Transverse colon (tissue), 4 donors: ENCODE data around the gene ZBTB7B. TPM values are rescaled to one million over a fixed set of nuclear protein-coding genes. Genes with fewer than 3 reads are reported as not detected.
A peak's percentile ranks its signal among the peaks of the same experiment; 100 is the strongest.

ENCODE experiments used
- DNase-seq: peaks from one replicate; pipeline ENCODE4 v3.0.0-alpha.2; 2019
- H3K27ac ChIP-seq, 4 donors: fragments of 200-600 bp; sonication (generic); 2 replicates each; pipeline ENCODE4 v1.5.1; 2016 to 2018; ENCODE audit warnings: inconsistent platforms in 4 of 4
- H3K27me3 ChIP-seq: fragments of 200-600 bp; sonication (generic); 2 replicates; pipeline ENCODE4 v1.5.1; 2017; ENCODE audit warnings: inconsistent platforms
- H3K36me3 ChIP-seq, 4 donors: fragments of 200-600 bp; sonication (generic); 2 replicates each; pipeline ENCODE4 v1.5.1; 2017 to 2019; ENCODE audit warnings: inconsistent platforms in 4 of 4
- H3K4me1 ChIP-seq, 4 donors: fragments of 200-600 bp; sonication (generic); 2 replicates each; pipeline ENCODE4 v1.5.1; 2017 to 2020; ENCODE audit warnings: inconsistent platforms in 4 of 4
- H3K4me3 ChIP-seq, 4 donors: fragments of 200-600 bp; sonication (generic); 1 replicate in 1 of 4; 2 replicates in 3 of 4; pipeline versions ENCODE4 v1.5.1 to v1.6.1; 2017 to 2019; ENCODE audit warnings: inconsistent platforms in 4 of 4
- H3K9me3 ChIP-seq, 2 donors: fragments of 200-600 bp; sonication (generic); 2 replicates each; pipeline ENCODE4 v1.5.1; 2017 to 2019; ENCODE audit warnings: inconsistent platforms in 2 of 2
- EP300 ChIP-seq: sonication (generic); formaldehyde crosslinking; IDR thresholded peaks from one replicate; pipeline ENCODE4 v1.6.1; 2017; ENCODE audit warnings: antibody characterized with exemption, low read depth
- POLR2A ChIP-seq: fragments of 450-650 bp; IDR thresholded peaks from one replicate; pipeline ENCODE4 v1.6.1; 2016; ENCODE audit warnings: antibody characterized with exemption, mild to moderate bottlenecking, moderate library complexity
- POLR2AphosphoS5 ChIP-seq, 3 donors: sonication (generic); formaldehyde crosslinking; IDR thresholded peaks; one replicate each; pipeline ENCODE4 v1.6.1; 2016; ENCODE audit warnings: antibody characterized with exemption in 3 of 3
- whole genome bisulfite sequencing, 2 donors: methylation state at CpG; one replicate each; pipeline ENCODE4 v1.1.5; 2018; ENCODE audit warnings: low coverage in 1 of 2; 5-methylcytosine and 5-hydroxymethylcytosine counted together
- in situ Hi-C, 4 donors: fragments of 200-750 bp; cut with MboI; loops; one replicate each; pipeline versions ENCODE4 v1.15.0 to v1.15.1; 2017; ENCODE audit warnings: low sequenced_read_pairs in 3 of 4, low pct_ligation_motif_present in 1 of 4, low pct_unique_long_range_greater_than_20kb in 1 of 4
- intact Hi-C: fragments of 100-400 bp; cut with DNase I; formaldehyde crosslinking; loops from one replicate; pipeline ENCODE4 v1.15.1; 2023; ENCODE audit warnings: low total_unique reads
- total RNA-seq, 4 donors: library from RNA; depleted of rRNA; stranded (reverse); fragments of >200 nt; gene quantifications; one replicate each; pipeline ENCODE4 v1.1.0, GENCODE V29; 2016
- TF ChIP-seq, protein P1 (sequence below), 5 experiments: fragments of 200-600 bp in 3 of 5; fragments of 450-650 bp in 2 of 5; sonication (generic) in 3 of 5; IDR thresholded peaks; 1 replicate in 2 of 5; 2 replicates in 3 of 5; pipeline ENCODE4 v1.5.1; 2016 to 2017; ENCODE audit warnings: antibody characterized with exemption in 5 of 5, inconsistent platforms in 3 of 5, mild to moderate bottlenecking in 2 of 5, moderate library complexity in 1 of 5

ZBTB7B gene
- total RNA-seq, 4 donors from 2014 or later, result 85.2 to 513 (median 272) TPM

GRCh38 chr1:155037851-155038441 is 35.3 kb downstream of the ZBTB7B start:
- 65 to 83% methylated on average over 1 to 6 of the region's 6 CpGs for WGBS, 2 donors
- H3K4me1 ChIP-seq, result peaks cover 6 to 35% (median 17%) of the 10 kb centered on the region in 4 donors
- H3K27me3 ChIP-seq, result no peaks in the 10 kb centered on the region
- peak overlapping the region; percentile 70 to 79 (median 75) for H3K27ac ChIP-seq
- no peaks in the 10 kb centered on the region for H3K36me3 ChIP-seq
- H3K9me3 ChIP-seq, result no peaks in the 10 kb centered on the region
- in situ Hi-C loops (no loop called here), intact Hi-C loops (no loop called here)
- no peak overlapping the region for H3K4me3 ChIP-seq
- TF ChIP-seq, protein P1, sequence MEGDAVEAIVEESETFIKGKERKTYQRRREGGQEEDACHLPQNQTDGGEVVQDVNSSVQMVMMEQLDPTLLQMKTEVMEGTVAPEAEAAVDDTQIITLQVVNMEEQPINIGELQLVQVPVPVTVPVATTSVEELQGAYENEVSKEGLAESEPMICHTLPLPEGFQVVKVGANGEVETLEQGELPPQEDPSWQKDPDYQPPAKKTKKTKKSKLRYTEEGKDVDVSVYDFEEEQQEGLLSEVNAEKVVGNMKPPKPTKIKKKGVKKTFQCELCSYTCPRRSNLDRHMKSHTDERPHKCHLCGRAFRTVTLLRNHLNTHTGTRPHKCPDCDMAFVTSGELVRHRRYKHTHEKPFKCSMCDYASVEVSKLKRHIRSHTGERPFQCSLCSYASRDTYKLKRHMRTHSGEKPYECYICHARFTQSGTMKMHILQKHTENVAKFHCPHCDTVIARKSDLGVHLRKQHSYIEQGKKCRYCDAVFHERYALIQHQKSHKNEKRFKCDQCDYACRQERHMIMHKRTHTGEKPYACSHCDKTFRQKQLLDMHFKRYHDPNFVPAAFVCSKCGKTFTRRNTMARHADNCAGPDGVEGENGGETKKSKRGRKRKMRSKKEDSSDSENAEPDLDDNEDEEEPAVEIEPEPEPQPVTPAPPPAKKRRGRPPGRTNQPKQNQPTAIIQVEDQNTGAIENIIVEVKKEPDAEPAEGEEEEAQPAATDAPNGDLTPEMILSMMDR (IDR thresholded peaks at IDR 0.05), result no peak
- peak in 1 of 3 donors; percentile 22 for TF ChIP-seq POLR2AphosphoS5 (IDR thresholded peaks at IDR 0.05)
- peak; percentile 48 for DNase-seq

GRCh38 chr1:155038602-155039307 is 36.2 kb downstream of the ZBTB7B start:
- in situ Hi-C loops, result no loop called here
- DNase-seq, result peak; percentile 79
- no peaks in the 10 kb centered on the region for H3K27me3 ChIP-seq

DNA sequence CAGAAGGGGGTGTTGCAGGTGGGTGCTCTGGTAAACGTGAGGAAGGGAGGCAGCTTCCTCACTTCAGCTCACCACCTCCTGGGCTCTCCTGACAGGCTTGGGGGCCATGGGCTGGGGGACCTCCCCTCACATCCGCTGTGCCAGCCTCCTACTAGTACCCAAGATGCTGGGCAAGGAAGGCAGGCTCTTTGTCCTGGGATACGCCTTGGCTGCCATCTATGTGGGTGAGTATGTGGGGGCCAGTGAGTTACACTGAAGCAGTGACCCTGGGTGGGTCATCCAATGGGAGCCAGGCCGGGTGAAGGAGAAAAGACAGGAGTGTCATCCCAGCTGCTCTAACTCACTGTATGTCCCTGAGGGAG is 36.7 kb downstream of the ZBTB7B start:
- no peak overlapping the region for H3K4me3 ChIP-seq
- 60 to 76% methylated on average over 1 to 4 of the region's 4 CpGs for WGBS, 2 donors
- H3K27me3 ChIP-seq, result no peaks in the 10 kb centered on the region
- DNase-seq, result no peak
- in situ Hi-C loops (no loop called here), intact Hi-C loops (no loop called here)
- H3K36me3 ChIP-seq, result no peaks in the 10 kb centered on the region
- TF ChIP-seq POLR2A (no peak), EP300 (no peak), POLR2AphosphoS5 (IDR thresholded peaks at IDR 0.05) (no peak)
- TF ChIP-seq, protein P1 (IDR thresholded peaks at IDR 0.05), result no peak
- H3K27ac ChIP-seq, result peak overlapping the region; percentile 70 to 79 (median 75)
- no peaks in the 10 kb centered on the region for H3K9me3 ChIP-seq
- peaks cover 10 to 47% (median 30%) of the 10 kb centered on the region in 4 donors for H3K4me1 ChIP-seq

More at GRCh38 chr1:155038602-155039307, 36.2 kb downstream of the ZBTB7B start:
- intact Hi-C loops, result no loop called here
- TF ChIP-seq POLR2A (peak; percentile 65), POLR2AphosphoS5 (IDR thresholded peaks at IDR 0.05) (peak; percentile 11 to 82 (median 81)), EP300 (no peak)
- TF ChIP-seq, protein P1 (IDR thresholded peaks at IDR 0.05), result no peak
- Histone ChIP-seq H3K27ac (peak overlapping the region; percentile 70 to 79 (median 75)), H3K9me3 (no peaks in the 10 kb centered on the region), H3K4me3 (no peak overlapping the region), H3K4me1 (peaks cover 6 to 42% (median 25%) of the 10 kb centered on the region in 4 donors), H3K36me3 (no peaks in the 10 kb centered on the region)
- WGBS, 2 donors, result 24 to 33% methylated on average over 1 to 8 of the region's 8 CpGs

DNA sequence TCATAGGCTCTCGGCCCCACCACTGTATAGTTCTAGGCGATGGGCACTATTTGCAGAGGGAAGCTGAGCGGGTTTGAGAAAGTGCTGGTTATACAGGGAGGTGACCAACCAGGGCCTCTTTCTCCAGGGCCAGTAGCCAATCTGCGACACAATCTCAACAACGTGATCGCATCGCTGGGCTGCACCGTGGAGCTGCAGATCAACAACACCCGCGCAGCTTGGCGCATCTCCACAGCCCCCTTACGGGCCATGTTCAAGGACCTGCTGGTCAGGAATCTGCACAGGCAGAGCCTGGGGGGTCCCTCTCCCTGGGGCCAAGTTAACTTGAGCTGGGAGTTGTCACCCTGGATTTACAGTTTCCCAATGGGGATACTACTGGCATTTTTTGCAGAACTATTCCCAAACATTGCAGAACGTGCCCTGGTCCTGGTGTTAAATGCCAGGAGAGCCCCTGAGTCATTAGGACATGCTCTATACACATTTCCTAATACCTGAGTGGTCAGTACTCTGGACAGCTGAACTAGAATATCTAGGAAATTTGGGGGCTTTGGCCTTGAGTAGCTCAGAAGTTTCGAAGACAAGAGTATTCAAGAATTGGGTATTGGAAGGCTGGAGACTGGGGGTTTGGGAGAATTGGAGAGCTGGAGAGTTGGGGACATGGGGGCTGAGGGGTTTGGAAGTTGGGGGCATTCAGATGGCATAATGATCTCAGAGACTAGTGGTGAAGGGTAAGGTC is 37.9 kb downstream of the ZBTB7B start:
- 86 to 94% methylated on average over 11 to 14 of the region's 14 CpGs for WGBS, 2 donors
- no peaks in the 10 kb centered on the region for H3K36me3 ChIP-seq
- no peak overlapping the region for H3K4me3 ChIP-seq
- H3K27me3 ChIP-seq, result no peaks in the 10 kb centered on the region
- TF ChIP-seq POLR2AphosphoS5 (IDR thresholded peaks at IDR 0.05) (no peak), EP300 (no peak), POLR2A (no peak)
- TF ChIP-seq, protein P1 (IDR thresholded peaks at IDR 0.05), result no peak
- intact Hi-C loops (no loop called here), in situ Hi-C loops (no loop called here)
- no peaks in the 10 kb centered on the region for H3K9me3 ChIP-seq
- DNase-seq, result no peak
- peaks cover 14 to 53% (median 36%) of the 10 kb centered on the region in 4 donors for H3K4me1 ChIP-seq
- H3K27ac ChIP-seq, result no peak overlapping the region
